ENCODE results near the gene C1QTNF12. TPM values are rescaled to one million over a fixed set of nuclear protein-coding genes. Genes with fewer than 3 reads are reported as not detected.

The C1QTNF12 gene
- total and polyA plus RNA-seq, 2 experiments from 2014 or later = 4.1 to 4.2 TPM

DNA sequence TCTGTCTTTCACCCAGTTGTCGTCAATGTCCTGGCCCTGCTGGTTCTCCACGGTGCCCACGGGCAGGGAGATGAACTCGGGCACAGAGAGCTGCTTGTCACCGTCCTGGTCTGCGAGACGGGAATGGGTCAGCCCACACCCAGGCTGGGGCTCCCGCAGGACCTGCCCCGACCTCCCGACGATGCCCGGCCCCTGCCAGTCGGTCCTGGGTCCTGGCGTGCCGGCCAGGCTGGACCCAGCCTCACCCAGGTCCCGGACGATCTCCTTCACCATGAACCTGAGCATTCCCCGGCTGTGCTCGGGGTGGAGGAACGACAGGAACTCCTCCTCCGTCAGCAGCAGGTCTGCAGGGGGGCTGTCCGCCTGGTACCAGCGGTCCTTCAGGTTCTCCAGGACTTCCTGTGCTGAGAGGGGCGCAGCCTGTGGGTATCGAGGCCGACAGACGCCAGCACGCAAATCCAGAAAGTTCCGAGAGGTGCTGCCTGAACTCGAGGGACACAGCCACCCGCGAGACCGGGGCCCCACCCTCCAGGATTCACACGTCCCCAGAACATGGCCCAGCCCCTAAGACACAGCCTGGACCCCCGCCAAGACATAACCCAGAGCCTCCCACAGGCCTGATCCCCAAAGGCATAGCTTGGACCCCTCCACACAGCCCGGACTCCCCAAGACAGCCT, 27.9 kb downstream of the C1QTNF12 start:
- no peaks in the 10 kb centered on the region for H3F3A ChIP-seq (replicated peaks; ENCODE audit: low read depth)
- no peaks in the 10 kb centered on the region for H3K9me2 ChIP-seq (ENCODE audit: insufficient read depth)
- no peaks in the 10 kb centered on the region for H3K27me3 ChIP-seq (ENCODE audit: insufficient read depth)
- H3K36me3 ChIP-seq (ENCODE audit: insufficient read depth) = peaks cover 7% of the 10 kb centered on the region; the same call in 1 of the 2 replicates
- no peaks in the 10 kb centered on the region; the same call in 1 of the 2 replicates for H4K20me1 ChIP-seq (replicated peaks; ENCODE audit: insufficient read depth)
- no peak overlapping the region for H3K4me2 ChIP-seq
- no peaks in the 10 kb centered on the region for H3K79me2 ChIP-seq (replicated peaks; ENCODE audit: insufficient read depth)
- DNase-seq (ENCODE audit: low spot score) (no peak), ATAC-seq (no peak)
- H3K4me3 ChIP-seq = no peak overlapping the region
- Mint-ChIP-seq H3K9me3 (no peaks in the 10 kb centered on the region), H3K27ac (no peak overlapping the region), H3K36me3 (ENCODE audit: low read depth) (peaks cover 30% of the 10 kb centered on the region), H3K27me3 (ENCODE audit: insufficient read depth, low read depth, poor library complexity) (peaks cover 12% of the 10 kb centered on the region), H3K4me3 (no peak overlapping the region), H3K4me1 (no peaks in the 10 kb centered on the region)
- no peaks in the 10 kb centered on the region for H3K4me1 ChIP-seq (ENCODE audit: insufficient read depth)
- H3K27ac ChIP-seq (ENCODE audit: low read depth) = no peak overlapping the region
- H2AFZ ChIP-seq = no peak overlapping the region
- no peak for TF ChIP-seq CREB1 (CRISPR knock-in tag; IDR thresholded peaks at IDR 0.05; ENCODE audit: low read depth)
- TF ChIP-seq ZNF331 (CRISPR knock-in tag; IDR thresholded peaks at IDR 0.05; ENCODE audit: low read depth) = no peak
- TF ChIP-seq, protein P1, sequence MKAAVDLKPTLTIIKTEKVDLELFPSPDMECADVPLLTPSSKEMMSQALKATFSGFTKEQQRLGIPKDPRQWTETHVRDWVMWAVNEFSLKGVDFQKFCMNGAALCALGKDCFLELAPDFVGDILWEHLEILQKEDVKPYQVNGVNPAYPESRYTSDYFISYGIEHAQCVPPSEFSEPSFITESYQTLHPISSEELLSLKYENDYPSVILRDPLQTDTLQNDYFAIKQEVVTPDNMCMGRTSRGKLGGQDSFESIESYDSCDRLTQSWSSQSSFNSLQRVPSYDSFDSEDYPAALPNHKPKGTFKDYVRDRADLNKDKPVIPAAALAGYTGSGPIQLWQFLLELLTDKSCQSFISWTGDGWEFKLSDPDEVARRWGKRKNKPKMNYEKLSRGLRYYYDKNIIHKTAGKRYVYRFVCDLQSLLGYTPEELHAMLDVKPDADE (IDR thresholded peaks at IDR 0.05) = no peak
- TF ChIP-seq EZH2 (IDR thresholded peaks at IDR 0.05; ENCODE audit: low read depth, unreplicated experiment) = no peak
- TF ChIP-seq, protein P2, sequence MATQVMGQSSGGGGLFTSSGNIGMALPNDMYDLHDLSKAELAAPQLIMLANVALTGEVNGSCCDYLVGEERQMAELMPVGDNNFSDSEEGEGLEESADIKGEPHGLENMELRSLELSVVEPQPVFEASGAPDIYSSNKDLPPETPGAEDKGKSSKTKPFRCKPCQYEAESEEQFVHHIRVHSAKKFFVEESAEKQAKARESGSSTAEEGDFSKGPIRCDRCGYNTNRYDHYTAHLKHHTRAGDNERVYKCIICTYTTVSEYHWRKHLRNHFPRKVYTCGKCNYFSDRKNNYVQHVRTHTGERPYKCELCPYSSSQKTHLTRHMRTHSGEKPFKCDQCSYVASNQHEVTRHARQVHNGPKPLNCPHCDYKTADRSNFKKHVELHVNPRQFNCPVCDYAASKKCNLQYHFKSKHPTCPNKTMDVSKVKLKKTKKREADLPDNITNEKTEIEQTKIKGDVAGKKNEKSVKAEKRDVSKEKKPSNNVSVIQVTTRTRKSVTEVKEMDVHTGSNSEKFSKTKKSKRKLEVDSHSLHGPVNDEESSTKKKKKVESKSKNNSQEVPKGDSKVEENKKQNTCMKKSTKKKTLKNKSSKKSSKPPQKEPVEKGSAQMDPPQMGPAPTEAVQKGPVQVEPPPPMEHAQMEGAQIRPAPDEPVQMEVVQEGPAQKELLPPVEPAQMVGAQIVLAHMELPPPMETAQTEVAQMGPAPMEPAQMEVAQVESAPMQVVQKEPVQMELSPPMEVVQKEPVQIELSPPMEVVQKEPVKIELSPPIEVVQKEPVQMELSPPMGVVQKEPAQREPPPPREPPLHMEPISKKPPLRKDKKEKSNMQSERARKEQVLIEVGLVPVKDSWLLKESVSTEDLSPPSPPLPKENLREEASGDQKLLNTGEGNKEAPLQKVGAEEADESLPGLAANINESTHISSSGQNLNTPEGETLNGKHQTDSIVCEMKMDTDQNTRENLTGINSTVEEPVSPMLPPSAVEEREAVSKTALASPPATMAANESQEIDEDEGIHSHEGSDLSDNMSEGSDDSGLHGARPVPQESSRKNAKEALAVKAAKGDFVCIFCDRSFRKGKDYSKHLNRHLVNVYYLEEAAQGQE (IDR thresholded peaks at IDR 0.05; ENCODE audit: unreplicated experiment) = no peak
- TF ChIP-seq, protein P3, sequence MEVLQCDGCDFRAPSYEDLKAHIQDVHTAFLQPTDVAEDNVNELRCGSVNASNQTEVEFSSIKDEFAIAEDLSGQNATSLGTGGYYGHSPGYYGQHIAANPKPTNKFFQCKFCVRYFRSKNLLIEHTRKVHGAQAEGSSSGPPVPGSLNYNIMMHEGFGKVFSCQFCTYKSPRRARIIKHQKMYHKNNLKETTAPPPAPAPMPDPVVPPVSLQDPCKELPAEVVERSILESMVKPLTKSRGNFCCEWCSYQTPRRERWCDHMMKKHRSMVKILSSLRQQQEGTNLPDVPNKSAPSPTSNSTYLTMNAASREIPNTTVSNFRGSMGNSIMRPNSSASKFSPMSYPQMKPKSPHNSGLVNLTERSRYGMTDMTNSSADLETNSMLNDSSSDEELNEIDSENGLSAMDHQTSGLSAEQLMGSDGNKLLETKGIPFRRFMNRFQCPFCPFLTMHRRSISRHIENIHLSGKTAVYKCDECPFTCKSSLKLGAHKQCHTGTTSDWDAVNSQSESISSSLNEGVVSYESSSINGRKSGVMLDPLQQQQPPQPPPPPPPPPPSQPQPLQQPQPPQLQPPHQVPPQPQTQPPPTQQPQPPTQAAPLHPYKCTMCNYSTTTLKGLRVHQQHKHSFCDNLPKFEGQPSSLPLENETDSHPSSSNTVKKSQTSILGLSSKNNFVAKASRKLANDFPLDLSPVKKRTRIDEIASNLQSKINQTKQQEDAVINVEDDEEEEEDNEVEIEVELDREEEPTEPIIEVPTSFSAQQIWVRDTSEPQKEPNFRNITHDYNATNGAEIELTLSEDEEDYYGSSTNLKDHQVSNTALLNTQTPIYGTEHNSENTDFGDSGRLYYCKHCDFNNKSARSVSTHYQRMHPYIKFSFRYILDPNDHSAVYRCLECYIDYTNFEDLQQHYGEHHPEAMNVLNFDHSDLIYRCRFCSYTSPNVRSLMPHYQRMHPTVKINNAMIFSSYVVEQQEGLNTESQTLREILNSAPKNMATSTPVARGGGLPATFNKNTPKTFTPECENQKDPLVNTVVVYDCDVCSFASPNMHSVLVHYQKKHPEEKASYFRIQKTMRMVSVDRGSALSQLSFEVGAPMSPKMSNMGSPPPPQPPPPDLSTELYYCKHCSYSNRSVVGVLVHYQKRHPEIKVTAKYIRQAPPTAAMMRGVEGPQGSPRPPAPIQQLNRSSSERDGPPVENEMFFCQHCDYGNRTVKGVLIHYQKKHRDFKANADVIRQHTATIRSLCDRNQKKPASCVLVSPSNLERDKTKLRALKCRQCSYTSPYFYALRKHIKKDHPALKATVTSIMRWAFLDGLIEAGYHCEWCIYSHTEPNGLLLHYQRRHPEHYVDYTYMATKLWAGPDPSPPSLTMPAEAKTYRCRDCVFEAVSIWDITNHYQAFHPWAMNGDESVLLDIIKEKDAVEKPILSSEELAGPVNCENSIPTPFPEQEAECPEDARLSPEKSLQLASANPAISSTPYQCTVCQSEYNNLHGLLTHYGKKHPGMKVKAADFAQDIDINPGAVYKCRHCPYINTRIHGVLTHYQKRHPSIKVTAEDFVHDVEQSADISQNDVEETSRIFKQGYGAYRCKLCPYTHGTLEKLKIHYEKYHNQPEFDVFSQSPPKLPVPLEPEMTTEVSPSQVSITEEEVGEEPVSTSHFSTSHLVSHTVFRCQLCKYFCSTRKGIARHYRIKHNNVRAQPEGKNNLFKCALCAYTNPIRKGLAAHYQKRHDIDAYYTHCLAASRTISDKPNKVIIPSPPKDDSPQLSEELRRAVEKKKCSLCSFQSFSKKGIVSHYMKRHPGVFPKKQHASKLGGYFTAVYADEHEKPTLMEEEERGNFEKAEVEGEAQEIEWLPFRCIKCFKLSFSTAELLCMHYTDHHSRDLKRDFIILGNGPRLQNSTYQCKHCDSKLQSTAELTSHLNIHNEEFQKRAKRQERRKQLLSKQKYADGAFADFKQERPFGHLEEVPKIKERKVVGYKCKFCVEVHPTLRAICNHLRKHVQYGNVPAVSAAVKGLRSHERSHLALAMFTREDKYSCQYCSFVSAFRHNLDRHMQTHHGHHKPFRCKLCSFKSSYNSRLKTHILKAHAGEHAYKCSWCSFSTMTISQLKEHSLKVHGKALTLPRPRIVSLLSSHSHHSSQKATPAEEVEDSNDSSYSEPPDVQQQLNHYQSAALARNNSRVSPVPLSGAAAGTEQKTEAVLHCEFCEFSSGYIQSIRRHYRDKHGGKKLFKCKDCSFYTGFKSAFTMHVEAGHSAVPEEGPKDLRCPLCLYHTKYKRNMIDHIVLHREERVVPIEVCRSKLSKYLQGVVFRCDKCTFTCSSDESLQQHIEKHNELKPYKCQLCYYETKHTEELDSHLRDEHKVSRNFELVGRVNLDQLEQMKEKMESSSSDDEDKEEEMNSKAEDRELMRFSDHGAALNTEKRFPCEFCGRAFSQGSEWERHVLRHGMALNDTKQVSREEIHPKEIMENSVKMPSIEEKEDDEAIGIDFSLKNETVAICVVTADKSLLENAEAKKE (CRISPR knock-in tag; IDR thresholded peaks at IDR 0.05) = no peak
- TF ChIP-seq POLR2AphosphoS5 (IDR thresholded peaks at IDR 0.05; ENCODE audit: low read depth) = no peak
- TF ChIP-seq, protein P4, sequence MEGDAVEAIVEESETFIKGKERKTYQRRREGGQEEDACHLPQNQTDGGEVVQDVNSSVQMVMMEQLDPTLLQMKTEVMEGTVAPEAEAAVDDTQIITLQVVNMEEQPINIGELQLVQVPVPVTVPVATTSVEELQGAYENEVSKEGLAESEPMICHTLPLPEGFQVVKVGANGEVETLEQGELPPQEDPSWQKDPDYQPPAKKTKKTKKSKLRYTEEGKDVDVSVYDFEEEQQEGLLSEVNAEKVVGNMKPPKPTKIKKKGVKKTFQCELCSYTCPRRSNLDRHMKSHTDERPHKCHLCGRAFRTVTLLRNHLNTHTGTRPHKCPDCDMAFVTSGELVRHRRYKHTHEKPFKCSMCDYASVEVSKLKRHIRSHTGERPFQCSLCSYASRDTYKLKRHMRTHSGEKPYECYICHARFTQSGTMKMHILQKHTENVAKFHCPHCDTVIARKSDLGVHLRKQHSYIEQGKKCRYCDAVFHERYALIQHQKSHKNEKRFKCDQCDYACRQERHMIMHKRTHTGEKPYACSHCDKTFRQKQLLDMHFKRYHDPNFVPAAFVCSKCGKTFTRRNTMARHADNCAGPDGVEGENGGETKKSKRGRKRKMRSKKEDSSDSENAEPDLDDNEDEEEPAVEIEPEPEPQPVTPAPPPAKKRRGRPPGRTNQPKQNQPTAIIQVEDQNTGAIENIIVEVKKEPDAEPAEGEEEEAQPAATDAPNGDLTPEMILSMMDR (conservative IDR thresholded peaks at IDR 0.05; ENCODE audit: low read depth in 2 of 2) = no peak
- TF ChIP-seq NANOG (IDR thresholded peaks at IDR 0.05; ENCODE audit: borderline replicate concordance) = no peak
